GM18499 (cell line): ENCODE results near the gene SPSB1.

Source experiments
- ATAC-seq: cut with Tn5 transposase; IDR thresholded peaks from one replicate; pipeline ENCODE4 v1.9.1; 2021; ENCODE audit warnings: moderate number of reproducible peaks; ENCODE audit not compliant: insufficient read depth, unreplicated experiment

The SPSB1 gene

GRCh38 chr1:9278585-9279153 is 14.0 kb upstream of the SPSB1 start:
- ATAC-seq, result no peak

GRCh38 chr1:9279172-9279840 is 13.4 kb upstream of the SPSB1 start:
- ATAC-seq, result no peak

- ATAC-seq, result no peak
Observed at GRCh38 chr1:9280015-9280860, 12.5 kb upstream of the SPSB1 start.

GRCh38 chr1:9281071-9281827 is 11.4 kb upstream of the SPSB1 start:
- no peak for ATAC-seq

- ATAC-seq, result no peak
Observed at GRCh38 chr1:9281908-9282695, 10.6 kb upstream of the SPSB1 start.

GRCh38 chr1:9282696-9282955 is 10.1 kb upstream of the SPSB1 start:
- ATAC-seq, result no peak

GRCh38 chr1:9284061-9284460 is 8.6 kb upstream of the SPSB1 start:
- ATAC-seq, result no peak

GRCh38 chr1:9286556-9286955 is 6.1 kb upstream of the SPSB1 start:
- no peak for ATAC-seq

- no peak for ATAC-seq
Observed at GRCh38 chr1:9289090-9289534, 3.6 kb upstream of the SPSB1 start.

- ATAC-seq, result no peak
Observed at GRCh38 chr1:9289711-9290485, 2.8 kb upstream of the SPSB1 start.

- no peak for ATAC-seq
Observed at GRCh38 chr1:9291914-9292360, 757 bp upstream of the SPSB1 start.

GRCh38 chr1:9293241-9293532 is 493 bp downstream of the SPSB1 start:
- no peak for ATAC-seq

GRCh38 chr1:9293533-9294404 is 1.1 kb downstream of the SPSB1 start:
- ATAC-seq, result no peak

GRCh38 chr1:9294405-9294773 is 1.7 kb downstream of the SPSB1 start:
- ATAC-seq, result no peak

- no peak for ATAC-seq
Observed at GRCh38 chr1:9294910-9295636, 2.4 kb downstream of the SPSB1 start.

GRCh38 chr1:9295884-9296283 is 3.2 kb downstream of the SPSB1 start:
- ATAC-seq, result no peak

- ATAC-seq, result no peak
Observed at GRCh38 chr1:9296850-9297249, 4.2 kb downstream of the SPSB1 start.

GRCh38 chr1:9297831-9298230 is 5.1 kb downstream of the SPSB1 start:
- no peak for ATAC-seq
